NCI-H2227 (cell line): ENCODE data around the gene SYVN1.

ENCODE experiments used
- DNase-seq: peaks from one replicate; lab custom pipeline; 2025; ENCODE audit not compliant: unreplicated experiment; lab: John Stamatoyannopoulos, UW

SYVN1 gene

DNA sequence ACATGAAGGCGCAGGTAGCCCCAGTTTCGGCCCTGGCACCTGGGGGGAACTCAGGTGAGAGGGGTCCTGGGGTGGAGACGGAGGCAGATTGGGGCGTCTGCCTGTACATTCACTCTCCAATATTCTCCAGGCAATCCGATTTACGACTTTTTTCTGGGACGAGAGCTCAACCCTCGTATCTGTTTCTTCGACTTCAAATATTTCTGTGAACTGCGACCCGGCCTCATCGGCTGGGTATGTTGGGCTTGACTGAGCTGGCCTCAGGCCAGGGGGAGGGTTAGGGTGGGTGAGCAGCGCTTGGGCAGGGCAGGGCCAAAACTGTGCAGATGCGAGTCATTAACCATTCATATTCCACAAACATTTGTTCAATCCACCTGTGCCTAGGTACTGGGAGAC is 21.0 kb downstream of the SYVN1 start:
- DNase-seq: no peak

- DNase-seq: peak; percentile 82
Observed at GRCh38 chr11:65112546-65113360, 21.6 kb downstream of the SYVN1 start.

DNA sequence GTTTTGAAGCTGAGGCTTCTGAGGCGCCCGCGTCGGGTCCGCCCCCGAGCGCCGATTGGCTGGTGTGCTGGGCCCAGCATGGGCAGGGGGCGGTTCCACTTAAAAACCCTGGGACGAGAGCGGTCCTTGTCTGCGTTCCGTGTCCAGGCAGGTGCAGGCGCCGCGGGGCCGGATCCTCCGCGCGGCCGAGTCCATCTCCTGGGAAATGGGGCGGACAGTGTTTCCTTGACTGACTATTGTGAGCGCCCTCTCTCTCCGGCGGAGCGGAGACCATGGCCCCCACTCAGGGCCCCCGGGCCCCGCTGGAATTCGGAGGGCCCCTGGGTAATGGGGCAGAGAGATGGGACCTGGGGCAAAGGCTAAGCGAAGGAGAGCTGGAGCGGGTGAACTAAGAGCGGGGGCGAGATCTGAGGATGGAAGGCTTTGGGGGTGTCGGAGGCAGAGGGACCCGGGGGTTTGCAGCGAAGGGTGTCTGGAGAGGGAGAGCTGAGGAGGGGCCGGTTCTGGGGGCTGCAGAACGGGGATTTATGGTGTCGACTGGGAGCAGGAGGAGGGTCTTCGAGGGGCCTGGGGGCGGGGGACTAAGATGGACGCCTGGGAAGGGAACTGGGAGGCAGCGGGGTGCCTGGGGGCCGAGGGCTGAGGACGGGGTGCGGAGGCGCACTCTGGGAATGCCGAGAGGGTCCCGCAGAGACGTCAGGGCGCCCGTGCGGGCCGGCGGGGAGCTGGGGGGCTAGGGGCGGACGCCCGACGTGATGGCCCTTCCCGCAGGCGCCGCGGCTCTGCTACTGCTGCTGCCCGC is 22.4 kb downstream of the SYVN1 start, which contains the start of gene TM7SF2:
TM7SF2 (plus strand) TSS at position 129 of the 802 bp plus-strand sequence; CDS start at position 273, 144 bp downstream.
- peak; percentile 98 for DNase-seq

- no peak for DNase-seq
Observed at GRCh38 chr11:65111159-65111743, 23.1 kb downstream of the SYVN1 start.

DNA sequence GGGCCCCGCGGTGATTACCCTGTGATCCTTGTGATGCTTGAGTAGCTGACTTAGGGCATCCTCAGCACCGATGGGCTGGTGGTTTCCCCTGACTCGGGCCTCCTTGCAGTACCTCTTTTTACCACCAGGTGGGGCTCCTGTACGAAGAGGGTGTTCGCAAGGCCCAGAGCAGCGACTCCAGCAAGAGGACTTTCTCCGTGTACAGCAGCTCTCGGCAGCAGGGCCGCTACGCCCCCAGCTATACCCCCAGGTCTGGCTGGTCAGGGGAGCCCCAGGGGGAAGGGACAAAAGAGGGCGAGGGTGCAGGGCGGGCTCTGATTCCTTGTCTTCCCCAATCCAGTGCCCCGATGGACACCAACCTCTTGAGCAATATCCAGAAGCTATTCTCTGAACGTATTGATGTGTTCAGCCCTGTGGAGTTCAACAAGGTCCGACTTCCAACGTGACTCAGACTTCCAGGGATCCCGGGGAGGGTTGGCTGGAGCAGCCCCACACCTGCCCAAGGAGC is 23.9 kb downstream of the SYVN1 start:
- DNase-seq: peak; percentile 94

DNA sequence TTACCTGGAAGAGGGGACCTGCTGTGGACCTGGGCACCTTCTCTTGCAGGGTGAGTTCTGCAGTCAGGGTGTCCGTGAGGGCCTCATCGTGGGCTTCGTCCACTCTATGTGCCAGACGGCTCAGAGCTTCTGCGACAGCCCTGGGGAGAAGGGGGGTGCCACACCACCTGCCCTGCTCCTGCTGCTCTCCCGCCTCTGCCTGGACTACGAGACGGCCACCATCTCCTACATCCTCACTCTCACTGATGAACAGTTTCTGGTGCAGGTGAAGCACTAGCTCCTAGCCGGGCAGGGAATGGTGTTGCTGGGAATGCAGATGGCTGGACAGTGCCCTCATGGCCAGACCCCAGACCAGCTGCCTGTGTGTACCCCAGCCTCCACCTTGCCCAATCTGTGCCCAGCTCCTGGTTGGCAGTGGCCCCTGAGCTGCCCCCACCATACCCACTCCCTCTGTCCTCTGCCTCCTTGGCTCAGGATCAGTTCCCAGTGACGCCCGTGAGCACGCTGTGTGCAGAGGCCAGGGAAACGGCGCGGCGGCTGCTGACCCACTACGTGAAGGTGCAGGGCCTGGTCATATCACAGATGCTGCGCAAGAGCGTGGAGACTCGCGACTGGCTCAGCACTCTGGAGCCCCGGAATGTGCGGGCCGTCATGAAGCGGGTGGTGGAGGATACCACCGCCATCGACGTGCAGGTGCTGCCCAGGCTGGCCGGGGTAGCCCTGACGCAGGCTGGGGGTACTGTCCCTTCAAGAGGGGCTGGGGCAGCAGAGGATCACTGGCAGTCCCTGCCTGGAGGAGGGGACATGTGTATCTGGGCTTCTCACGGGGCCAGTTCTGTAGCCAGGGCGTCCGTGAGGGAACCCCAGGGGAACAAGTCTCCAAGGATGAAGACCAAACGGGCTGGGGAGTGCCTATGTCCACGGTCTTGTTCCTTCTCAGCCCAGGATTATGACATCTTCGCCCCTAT is 24.8 kb downstream of the SYVN1 start:
- no peak for DNase-seq

GRCh38 chr11:65108469-65109123 is 25.7 kb downstream of the SYVN1 start:
- DNase-seq: no peak

DNA sequence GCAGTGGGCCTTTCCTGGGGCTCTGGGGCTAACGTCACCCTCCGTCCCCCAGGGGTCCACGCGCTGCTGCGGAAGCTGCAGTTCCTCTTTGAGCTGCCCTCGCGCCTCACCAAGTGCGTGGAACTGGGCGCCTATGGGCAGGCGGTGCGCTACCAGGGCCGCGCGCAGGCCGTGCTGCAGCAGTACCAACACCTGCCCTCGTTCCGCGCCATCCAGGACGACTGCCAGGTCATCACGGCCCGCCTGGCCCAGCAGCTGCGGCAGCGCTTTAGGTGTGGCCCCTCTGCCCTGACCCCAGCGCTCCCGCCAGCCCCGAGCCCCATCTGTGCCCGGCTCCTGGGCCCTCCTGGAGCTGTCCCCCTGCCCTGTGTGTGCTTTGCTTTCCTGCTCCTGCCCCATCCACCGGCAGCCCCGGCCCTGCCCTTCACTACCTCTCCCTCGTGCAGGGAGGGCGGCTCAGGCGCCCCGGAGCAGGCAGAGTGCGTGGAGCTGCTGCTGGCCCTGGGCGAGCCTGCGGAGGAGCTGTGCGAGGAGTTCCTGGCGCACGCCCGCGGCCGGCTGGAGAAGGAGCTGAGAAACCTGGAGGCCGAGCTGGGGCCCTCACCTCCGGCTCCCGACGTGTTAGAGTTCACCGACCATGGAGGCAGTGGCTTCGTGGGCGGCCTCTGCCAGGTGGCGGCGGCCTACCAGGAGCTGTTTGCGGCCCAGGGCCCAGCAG is 26.4 kb downstream of the SYVN1 start:
- DNase-seq: no peak

GRCh38 chr11:65107078-65107477 is 27.2 kb downstream of the SYVN1 start:
- DNase-seq: no peak

DNA sequence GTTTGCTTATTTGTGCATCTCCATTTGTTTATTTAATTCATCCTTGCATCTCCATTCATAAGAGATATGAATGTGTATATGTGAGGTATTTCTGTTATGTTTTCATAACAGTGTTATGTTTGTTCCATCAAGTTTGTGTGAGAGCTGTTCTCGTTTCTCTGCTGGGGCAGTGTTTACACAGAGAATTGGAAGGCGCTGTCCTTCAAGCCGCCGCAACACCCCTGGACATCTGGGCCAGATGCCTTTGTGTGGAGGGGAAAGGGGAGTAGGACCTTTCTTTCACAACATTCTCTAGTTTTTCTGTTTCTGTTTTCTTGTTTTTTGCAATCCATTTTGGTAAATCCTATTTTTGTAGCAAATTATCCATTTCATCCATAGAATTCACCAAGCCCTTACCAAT is 29.7 kb downstream of the SYVN1 start:
- no peak for DNase-seq

DNA sequence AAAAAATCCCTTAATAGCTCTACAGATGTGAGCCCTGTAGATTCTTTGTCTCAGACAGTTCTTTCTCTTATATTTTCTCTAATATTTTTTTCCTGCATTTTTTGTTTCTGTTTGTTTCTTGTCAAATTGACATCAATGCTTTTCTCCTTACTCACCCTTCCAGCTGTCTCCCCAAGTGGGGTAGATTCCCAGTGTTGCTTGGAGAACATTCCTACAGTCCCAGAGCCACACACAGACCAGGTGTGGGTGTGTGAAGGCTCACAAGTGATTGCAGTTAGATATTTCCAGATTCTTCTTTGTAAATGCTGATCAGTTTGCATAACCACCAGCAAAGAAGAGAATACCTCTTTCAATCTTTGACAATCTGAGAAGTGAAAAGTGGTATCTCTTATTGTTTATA is 30.8 kb downstream of the SYVN1 start:
- no peak for DNase-seq

GRCh38 chr11:65102142-65103095 is 31.9 kb downstream of the SYVN1 start:
- DNase-seq: no peak

DNA sequence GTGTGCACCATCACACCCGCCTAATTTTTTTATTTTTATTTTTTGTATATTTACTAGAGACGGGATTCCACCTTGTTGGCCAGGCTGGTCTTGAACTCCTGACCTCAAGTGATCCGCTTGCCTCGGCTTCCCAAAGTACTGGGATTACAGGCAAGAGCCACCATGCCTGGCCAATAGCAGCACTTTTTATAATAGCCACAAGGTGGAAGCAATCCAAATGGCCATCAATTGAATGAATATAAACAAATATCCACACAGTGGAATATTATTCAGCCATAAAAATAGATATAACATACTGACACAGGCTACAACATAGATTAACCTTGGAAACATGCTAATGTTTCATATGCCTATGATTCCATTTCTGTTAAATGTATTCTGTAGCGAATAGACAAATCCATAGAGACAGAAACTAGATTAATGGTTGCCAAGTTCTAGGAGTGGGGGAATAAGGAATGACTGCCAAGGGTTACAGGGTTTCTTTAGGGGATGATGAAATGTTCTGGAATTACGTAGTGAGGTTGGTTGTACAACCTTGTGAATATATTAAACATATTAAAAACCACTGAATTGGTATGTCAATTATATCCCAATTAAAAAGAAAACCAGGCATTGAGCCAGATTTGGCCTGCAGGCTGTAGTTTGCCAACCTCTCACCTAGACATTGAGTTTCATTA is 33.5 kb downstream of the SYVN1 start:
- DNase-seq: no peak

DNA sequence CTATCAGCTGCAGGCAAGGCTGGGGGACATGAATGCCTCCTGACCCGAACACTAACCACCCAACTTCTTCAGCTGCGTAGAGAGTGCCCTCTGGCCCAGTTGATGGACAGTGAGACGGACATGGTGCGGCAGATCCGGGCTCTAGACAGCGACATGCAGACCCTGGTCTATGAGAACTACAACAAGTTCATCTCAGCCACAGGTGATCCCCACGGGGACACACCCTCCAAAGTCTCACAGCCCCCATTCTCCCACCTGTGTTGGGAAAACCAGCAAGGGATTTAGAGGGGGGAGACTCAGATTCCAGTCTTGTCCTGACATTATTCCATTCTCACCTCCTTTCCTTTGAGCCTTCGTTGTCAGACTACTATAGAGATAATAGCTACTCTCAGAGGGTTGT is 37.4 kb downstream of the SYVN1 start:
- DNase-seq: no peak

DNA sequence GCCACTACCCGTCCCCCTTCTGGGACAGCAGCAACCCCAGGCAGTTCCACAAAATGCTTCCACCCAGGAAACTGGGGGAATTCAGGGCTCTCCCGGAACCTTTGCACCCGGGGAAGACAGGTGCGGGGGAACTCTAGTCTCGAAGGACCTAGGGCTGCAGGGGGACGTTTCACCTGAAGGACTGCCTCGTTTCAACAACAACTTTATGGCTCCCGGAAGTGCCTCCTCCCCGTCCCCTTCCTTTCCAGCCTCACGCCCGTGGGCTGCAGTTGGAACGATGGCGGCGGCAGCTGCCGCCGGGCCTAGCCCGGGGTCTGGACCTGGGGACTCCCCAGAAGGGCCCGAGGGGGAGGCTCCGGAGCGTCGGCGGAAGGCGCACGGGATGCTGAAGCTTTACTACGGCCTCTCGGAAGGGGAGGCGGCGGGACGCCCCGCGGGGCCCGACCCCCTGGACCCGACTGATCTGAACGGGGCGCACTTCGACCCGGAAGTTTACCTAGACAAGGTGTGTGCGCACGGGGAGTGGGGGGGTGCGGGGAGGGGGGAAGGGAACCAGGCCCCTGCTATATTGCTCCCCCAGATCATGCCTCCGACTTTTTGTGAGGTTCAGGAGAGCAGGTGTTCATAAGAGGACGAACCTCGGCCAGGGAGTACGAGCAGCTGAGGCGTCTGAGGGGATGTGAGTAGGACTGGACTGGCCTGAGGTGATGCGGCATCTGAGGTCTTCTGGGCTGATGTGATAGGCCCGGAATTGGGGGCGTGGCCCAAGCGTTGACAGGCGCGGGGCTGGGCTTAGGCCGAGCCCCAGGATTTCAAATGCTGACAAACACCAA is 38.1 kb downstream of the SYVN1 start, which contains the start of gene VPS51:
VPS51 (plus strand) TSS at position 241 of the 833 bp plus-strand sequence; CDS start at position 278, 37 bp downstream.
- DNase-seq: peak; percentile 93

DNA sequence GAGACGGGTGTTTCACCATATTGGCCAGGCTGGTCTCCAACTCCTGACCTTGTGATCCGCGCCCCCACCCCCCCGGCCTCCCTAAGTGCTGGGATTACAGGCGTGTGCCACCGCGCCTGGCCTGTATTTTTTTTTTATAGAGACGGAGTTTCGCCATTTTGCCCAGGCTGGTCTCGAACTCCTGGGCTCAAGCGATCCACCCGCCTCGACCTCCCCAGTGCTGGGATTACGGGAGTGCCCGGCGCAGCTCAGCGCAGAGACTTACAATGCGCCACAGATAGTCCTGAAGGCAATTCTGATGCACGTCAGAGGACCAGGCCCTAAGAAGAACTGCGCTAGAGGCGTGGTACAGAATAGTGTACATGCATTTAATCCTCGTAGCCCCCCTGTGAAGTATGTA is 38.9 kb downstream of the SYVN1 start:
- DNase-seq: no peak

GRCh38 chr11:65090628-65091027 is 43.7 kb downstream of the SYVN1 start:
- no peak for DNase-seq
